ENCODE measurements around the gene OR6N1. TPM values are rescaled to one million over a fixed set of nuclear protein-coding genes. Genes with fewer than 3 reads are reported as not detected.

Gene OR6N1
- total RNA-seq, 1 donor from 2014 or later: not detected

GRCh38 chr1:158781104-158781503 lies 9.1 kb upstream of the OR6N1 start, which contains the start of gene OR6N2:
OR6N2 (minus strand) TSS chr1:158781204; CDS start chr1:158777635, 3,569 bp downstream.
- intact Hi-C loops (cut with DNase I): no loop called here
- DNase-seq (ENCODE audit: low spot score) (no peak), ATAC-seq (no peak)

DNA sequence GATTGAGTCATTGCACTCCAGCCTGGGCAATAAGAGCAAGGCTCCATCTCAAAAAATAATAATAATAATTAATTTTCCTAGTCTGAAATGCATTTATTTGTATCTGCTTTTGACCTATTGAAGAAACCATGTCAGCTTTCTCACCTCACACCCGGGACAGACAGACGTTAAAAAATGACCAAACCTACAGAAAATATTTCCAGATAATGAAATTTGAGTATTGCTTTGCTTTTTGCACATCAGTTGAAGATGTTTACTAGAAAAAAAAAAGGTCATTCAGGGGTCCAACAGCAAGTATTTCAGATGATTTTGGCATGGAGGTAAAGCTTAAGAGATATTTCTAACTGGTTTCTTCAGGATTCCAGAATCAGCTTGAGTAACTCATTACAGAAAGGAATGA lies 17.6 kb downstream of the OR6N1 start, which contains the start of gene OR6K6:
TSS of gene OR6K6 (plus strand) at position 301 of the 400 bp plus-strand sequence. CDS start 168 bp downstream, outside the sequence.
- intact Hi-C loops (cut with DNase I): no loop called here
- ATAC-seq (no peak), DNase-seq (ENCODE audit: low spot score) (no peak)

GRCh38 chr1:158752155-158752712 lies 19.8 kb downstream of the OR6N1 start:
- no peak for DNase-seq (ENCODE audit: low spot score)
- intact Hi-C loops (cut with DNase I): no loop called here
- ATAC-seq: no peak

GRCh38 chr1:158735848-158736247 lies 36.1 kb downstream of the OR6N1 start:
- no peak for ATAC-seq
- DNase-seq (ENCODE audit: low spot score): no peak
- intact Hi-C loops (cut with DNase I): no loop called here

DNA sequence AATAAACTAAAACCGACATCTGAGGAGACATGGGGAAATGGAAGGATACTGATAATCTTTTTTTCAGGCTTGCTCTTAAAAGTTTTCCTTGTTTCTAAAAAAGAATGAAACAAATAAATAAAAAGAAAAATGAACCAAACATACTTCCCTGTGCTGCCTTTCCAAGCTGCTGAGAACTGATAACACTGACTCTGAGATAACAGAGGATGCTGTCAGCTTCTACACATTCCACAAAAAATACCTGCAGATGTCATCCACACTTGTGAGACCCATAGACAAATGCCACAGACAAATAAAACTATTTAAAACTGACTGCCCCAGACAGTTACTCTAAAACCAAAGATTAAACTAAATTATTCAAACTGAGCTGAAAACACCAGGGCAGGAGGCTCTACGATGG lies 39.5 kb downstream of the OR6N1 start:
- DNase-seq (ENCODE audit: low spot score) (no peak), ATAC-seq (no peak)
- intact Hi-C loops (cut with DNase I): no loop called here

DNA sequence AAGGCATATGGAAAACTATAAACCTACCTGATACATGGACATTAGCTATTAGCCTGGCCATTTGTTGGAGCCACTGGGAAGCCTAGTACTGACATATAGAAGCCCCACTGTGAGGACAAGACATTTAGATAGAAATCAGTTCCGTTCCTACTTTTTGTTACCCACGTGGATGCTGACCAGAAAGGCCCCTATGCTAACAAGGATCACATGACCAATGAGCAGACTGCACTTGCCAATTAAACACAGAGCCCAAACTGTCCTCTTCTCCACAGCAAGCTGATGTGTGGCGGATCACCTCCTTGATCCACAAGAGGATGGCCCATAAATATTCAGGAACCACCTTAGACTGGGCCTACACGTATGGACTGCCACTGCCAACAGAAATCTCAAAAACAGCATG lies 40.3 kb downstream of the OR6N1 start:
- DNase-seq (ENCODE audit: low spot score) (no peak), ATAC-seq (no peak)

DNA sequence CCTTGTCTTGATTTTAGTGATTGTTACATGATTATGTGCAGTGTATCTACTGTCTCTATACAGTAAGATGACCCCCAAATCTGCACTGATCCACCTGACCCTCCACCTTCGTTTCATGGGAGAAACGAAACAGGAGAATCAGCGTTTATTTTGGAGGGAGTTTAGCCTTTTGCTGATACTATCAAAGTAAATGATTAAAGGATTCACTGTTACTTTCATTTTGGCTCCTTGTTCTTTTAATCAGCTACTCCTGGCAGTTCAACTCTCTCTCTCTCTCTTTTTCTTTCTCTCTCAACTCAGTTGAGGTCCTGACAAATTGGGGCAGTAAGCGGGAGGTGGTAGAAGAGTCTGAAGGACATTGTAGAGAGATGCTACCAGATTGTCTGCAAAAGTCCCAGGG lies 41.5 kb downstream of the OR6N1 start:
- no peak for DNase-seq (ENCODE audit: low spot score)
- ATAC-seq: no peak
- intact Hi-C loops (cut with DNase I): no loop called here

More for the DNA sequence above, 40.3 kb downstream of the OR6N1 start:
- intact Hi-C loops (cut with DNase I): no loop called here

- ATAC-seq (no peak), DNase-seq (ENCODE audit: low spot score) (no peak)
- intact Hi-C loops (cut with DNase I): no loop called here
Observed at GRCh38 chr1:158728510-158729225, 43.3 kb downstream of the OR6N1 start.

DNA sequence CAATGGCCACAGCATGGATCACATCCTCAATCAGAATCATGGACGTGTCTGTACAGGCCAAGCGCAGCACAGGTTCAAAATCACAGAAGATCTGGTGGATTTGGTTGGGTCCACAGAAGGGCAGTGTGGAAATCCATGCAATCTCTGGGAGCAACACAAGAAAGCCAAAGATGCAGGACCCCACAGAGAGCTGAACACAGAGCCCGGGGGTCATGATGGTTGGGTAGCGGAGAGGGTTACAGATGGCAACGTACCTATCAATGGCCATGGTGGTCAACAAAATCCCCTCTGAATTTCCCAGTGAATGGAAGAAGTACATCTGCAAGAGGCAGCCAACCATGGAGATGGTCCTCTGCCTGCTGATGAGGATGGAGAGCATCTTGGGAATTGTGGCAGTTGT lies 47.6 kb downstream of the OR6N1 start:
- intact Hi-C loops (cut with DNase I): no loop called here
- DNase-seq (ENCODE audit: low spot score) (no peak), ATAC-seq (no peak)

- ATAC-seq (no peak), DNase-seq (ENCODE audit: low spot score) (no peak)
- intact Hi-C loops (cut with DNase I): no loop called here
Observed at GRCh38 chr1:158720620-158721019, 51.4 kb downstream of the OR6N1 start, which contains the start of gene OR6K3. OR6K3 (minus strand) TSS chr1:158720720; CDS start chr1:158718115, 2,605 bp downstream.

DNA sequence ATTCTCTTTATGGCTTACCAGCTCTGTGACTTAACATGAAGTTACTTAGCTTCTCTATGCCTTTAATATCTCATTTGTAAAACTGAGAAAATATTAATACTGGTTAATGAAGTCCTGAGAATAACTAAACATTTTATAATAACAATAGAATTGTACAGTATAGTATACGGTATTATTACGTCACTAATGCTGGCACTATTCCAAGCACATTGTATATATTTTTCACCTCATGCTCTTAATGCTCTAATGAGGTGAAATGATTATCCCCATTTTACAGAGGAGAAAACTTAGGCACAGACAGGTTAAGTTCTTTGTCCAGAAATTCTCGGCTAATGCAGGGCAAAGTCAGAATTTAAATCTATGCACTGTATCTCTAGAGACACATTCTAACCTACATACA lies 52.3 kb downstream of the OR6N1 start:
- intact Hi-C loops (cut with DNase I): no loop called here
- ATAC-seq: no peak

GRCh38 chr1:158717344-158717743 lies 54.7 kb downstream of the OR6N1 start:
- no peak for DNase-seq (ENCODE audit: low spot score)
- intact Hi-C loops (cut with DNase I): no loop called here
- ATAC-seq: no peak

More for the DNA sequence above, 52.3 kb downstream of the OR6N1 start:
- no peak for DNase-seq (ENCODE audit: low spot score)

DNA sequence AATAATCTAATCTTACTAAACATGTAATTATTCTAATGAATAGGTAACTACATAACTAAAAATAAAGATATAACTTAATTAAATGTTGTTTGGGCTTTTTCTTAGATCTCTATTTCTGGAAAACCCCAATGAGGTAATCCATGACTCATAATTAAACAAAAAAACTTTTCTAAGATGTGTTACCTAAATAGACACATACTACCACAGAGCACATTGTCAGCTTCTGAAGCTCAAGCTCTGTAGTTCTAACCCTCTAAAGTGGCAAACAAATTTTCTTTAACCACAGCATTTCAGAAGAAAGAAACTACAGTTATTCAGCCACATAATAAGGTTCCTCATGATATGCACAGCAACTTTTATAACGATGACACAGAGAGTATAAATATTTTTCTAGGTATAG lies 55.7 kb downstream of the OR6N1 start:
- no peak for ATAC-seq
- intact Hi-C loops (cut with DNase I): no loop called here
- DNase-seq (ENCODE audit: low spot score): no peak

GRCh38 chr1:158714754-158715153 lies 57.2 kb downstream of the OR6N1 start:
- intact Hi-C loops (cut with DNase I): no loop called here
- DNase-seq (ENCODE audit: low spot score): no peak

More at GRCh38 chr1:158714754-158715153, 57.2 kb downstream of the OR6N1 start:
- no peak for ATAC-seq

Other genes with a start within 250 kb of the OR6N1 start
- gene OR6Y1, start 217.8 kb downstream of the OR6N1 start, total RNA-seq: not detected
- gene OR6P1, start 201.6 kb downstream of the OR6N1 start, total RNA-seq: not detected
- not detected for gene OR10X1, start 192.3 kb downstream of the OR6N1 start, total RNA-seq
- not detected for gene OR10Z1, start 166.9 kb downstream of the OR6N1 start, total RNA-seq
- gene SPTA1, start 85.5 kb downstream of the OR6N1 start, total RNA-seq: 3.8 TPM
- not detected for gene OR6K2, start 71.5 kb downstream of the OR6N1 start, total RNA-seq
- gene OR6K3, start 51.5 kb downstream of the OR6N1 start, total RNA-seq: not detected
- not detected for gene OR6K6, start 17.5 kb downstream of the OR6N1 start, total RNA-seq
- gene OR6N2, start 9.0 kb upstream of the OR6N1 start, total RNA-seq: not detected
- 27.8 TPM for gene MNDA, start 59.2 kb upstream of the OR6N1 start, total RNA-seq
- 7.8 TPM for gene PYHIN1, start 159.4 kb upstream of the OR6N1 start, total RNA-seq
- 160 TPM for gene IFI16, start 237.7 kb upstream of the OR6N1 start, total RNA-seq